ENCODE results near the gene PEA15.

DNA sequence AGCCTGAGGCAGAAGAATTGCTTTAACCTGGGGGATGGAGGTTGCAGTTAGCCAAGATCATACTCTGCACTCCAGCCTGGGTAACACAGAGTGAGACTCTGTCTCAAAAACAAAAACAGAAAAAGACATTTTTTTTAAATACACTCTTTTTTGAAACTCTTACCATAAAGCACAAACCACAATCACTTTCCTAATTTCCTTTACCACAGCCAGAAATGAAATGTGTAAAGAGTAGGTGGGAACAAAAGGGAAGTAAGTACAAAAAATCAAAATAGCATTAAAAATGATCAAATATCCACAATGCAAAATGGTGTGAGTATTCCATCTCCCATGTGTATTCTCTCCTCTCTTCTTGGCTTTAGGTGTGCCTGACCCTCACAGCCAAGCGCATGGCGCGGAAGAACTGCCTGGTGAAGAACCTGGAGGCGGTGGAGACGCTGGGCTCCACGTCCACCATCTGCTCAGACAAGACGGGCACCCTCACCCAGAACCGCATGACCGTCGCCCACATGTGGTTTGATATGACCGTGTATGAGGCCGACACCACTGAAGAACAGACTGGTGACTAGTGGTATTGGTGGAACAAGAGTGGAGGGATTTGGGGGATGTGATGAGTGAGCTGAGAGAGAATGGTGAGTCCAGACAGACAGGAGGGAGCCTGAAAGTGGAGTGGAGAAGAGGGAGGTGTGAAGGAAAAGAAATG, 38.9 kb upstream of the PEA15 start:
- no peak for TF ChIP-seq MAX (IDR thresholded peaks at IDR 0.05; ENCODE audit: insufficient read depth, insufficient read length)
- TF ChIP-seq EZH2 (IDR thresholded peaks at IDR 0.05; ENCODE audit: borderline replicate concordance, low read depth, low read length, severe bottlenecking): no peak
- no peak for TF ChIP-seq CTCF (IDR thresholded peaks at IDR 0.05; ENCODE audit: extremely low read depth in 1 of 2, insufficient read depth in 1 of 2, low read depth in 1 of 2, low read length in 2 of 2)
- TF ChIP-seq MYC (IDR thresholded peaks at IDR 0.05; ENCODE audit: low read depth, low read length): no peak
- TF ChIP-seq JUN (IDR thresholded peaks at IDR 0.05; ENCODE audit: borderline replicate concordance, insufficient read depth, insufficient read length, low read depth): no peak
- TF ChIP-seq POLR2A (IDR thresholded peaks at IDR 0.05; ENCODE audit: low read depth, low read length): no peak
- TF ChIP-seq POLR2AphosphoS5 (IDR thresholded peaks at IDR 0.05; ENCODE audit: insufficient read depth, low read depth, low read length): no peak
- TF ChIP-seq GATA2 (IDR thresholded peaks at IDR 0.05; ENCODE audit: insufficient read depth, insufficient read length, low read depth, low read length): no peak
- TF ChIP-seq FOS (IDR thresholded peaks at IDR 0.05; ENCODE audit: borderline replicate concordance, insufficient read depth, low read length): no peak

Data from endothelial cell of umbilical vein (primary cell).